Uterus (tissue), 4 donors: Measurements from ENCODE around the gene RASA3. TPM values are rescaled to one million over a fixed set of nuclear protein-coding genes. Genes with fewer than 3 reads are reported as not detected.

ENCODE experiments used
- DNase-seq, 2 donors: peaks; one replicate each; pipeline ENCODE4 v3.0.0-alpha.2; 2019 to 2020
- H3K27ac ChIP-seq, 2 donors: fragments of 200-600 bp; sonication (generic); 1 replicate in 1 of 2; 2 replicates in 1 of 2; pipeline ENCODE4 v1.5.1; 2016 to 2018
- H3K27me3 ChIP-seq, 2 donors: fragments of 200-600 bp; sonication (generic); one replicate each; pipeline ENCODE4 v1.5.1; 2018 to 2019; ENCODE audit warnings: control low read depth in 1 of 2
- H3K36me3 ChIP-seq, 2 donors: fragments of 200-600 bp; sonication (generic); one replicate each; pipeline ENCODE4 v1.5.1; 2019; ENCODE audit warnings: control low read depth in 1 of 2
- H3K4me1 ChIP-seq, 2 donors: fragments of 200-600 bp; sonication (generic); one replicate each; pipeline ENCODE4 v1.5.1; 2018 to 2019; ENCODE audit warnings: control low read depth in 1 of 2
- H3K4me3 ChIP-seq, 2 donors: fragments of 200-600 bp; sonication (generic); 1 replicate in 1 of 2; 2 replicates in 1 of 2; pipeline ENCODE4 v1.5.1; 2018 to 2019; ENCODE audit warnings: mild to moderate bottlenecking in 1 of 2
- H3K9me3 ChIP-seq, 2 donors: fragments of 200-600 bp; sonication (generic); one replicate each; pipeline ENCODE4 v1.5.1; 2019; ENCODE audit warnings: control low read depth in 1 of 2
- POLR2A ChIP-seq, 2 donors: fragments of 450-650 bp; IDR thresholded peaks; one replicate each; pipeline ENCODE4 v1.6.1; 2016; ENCODE audit warnings: antibody characterized with exemption in 2 of 2, mild to moderate bottlenecking in 1 of 2, moderate library complexity in 1 of 2
- intact Hi-C: fragments of 100-400 bp; cut with DNase I; formaldehyde crosslinking; loops from one replicate; pipeline ENCODE4 v1.15.1; 2023; ENCODE audit warnings: low total_unique reads
- total RNA-seq, 4 donors: library from RNA; depleted of rRNA in 3 of 4; stranded (reverse); fragments of >200 nt in 3 of 4; gene quantifications; one replicate each; pipeline versions ENCODE4 v1.1.0 to v1.2.4, GENCODE V29; 2014 to 2023
- TF ChIP-seq, protein P1 (sequence below), 4 experiments: fragments of 200-600 bp in 2 of 4; fragments of 450-650 bp in 2 of 4; sonication (generic) in 2 of 4; IDR thresholded peaks; one replicate each; pipeline ENCODE4 v1.5.1; 2016 to 2019; ENCODE audit warnings: antibody characterized with exemption in 4 of 4, mild to moderate bottlenecking in 2 of 4, moderate library complexity in 1 of 4
- donor health status: DM: yes; HTN: yes; CAD: no.

Gene RASA3
- total RNA-seq, 4 donors from 2014 or later = 8.5 to 31.6 (median 17.2) TPM

DNA sequence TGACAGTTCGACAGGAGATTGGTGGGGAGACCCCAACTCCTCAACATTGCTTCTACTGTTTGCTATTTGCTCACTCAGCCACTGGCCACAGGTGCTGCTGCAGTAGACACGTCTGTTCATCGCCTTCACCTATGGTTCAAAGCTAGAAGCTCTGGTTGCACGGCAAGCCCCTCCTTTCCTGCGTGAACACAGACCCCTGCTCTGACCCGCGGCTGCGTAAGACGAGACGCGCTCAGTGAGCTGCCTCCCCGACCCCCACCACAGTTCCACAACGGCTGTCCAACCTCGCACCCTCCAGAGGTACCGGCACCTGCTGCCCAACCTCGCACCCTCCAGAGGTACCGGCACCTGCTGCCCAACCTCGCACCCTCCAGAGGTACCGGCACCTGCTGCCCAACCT, 6.8 kb downstream of the RASA3 start:
- H3K9me3 ChIP-seq = no peaks in the 10 kb centered on the region
- no peak for DNase-seq
- H3K4me3 ChIP-seq = no peak overlapping the region
- peaks cover 0 to 25% of the 10 kb centered on the region in 2 donors for H3K4me1 ChIP-seq
- intact Hi-C loops = no loop called here
- H3K27ac ChIP-seq = no peak overlapping the region
- no peaks in the 10 kb centered on the region for H3K27me3 ChIP-seq
- TF ChIP-seq, protein P1, sequence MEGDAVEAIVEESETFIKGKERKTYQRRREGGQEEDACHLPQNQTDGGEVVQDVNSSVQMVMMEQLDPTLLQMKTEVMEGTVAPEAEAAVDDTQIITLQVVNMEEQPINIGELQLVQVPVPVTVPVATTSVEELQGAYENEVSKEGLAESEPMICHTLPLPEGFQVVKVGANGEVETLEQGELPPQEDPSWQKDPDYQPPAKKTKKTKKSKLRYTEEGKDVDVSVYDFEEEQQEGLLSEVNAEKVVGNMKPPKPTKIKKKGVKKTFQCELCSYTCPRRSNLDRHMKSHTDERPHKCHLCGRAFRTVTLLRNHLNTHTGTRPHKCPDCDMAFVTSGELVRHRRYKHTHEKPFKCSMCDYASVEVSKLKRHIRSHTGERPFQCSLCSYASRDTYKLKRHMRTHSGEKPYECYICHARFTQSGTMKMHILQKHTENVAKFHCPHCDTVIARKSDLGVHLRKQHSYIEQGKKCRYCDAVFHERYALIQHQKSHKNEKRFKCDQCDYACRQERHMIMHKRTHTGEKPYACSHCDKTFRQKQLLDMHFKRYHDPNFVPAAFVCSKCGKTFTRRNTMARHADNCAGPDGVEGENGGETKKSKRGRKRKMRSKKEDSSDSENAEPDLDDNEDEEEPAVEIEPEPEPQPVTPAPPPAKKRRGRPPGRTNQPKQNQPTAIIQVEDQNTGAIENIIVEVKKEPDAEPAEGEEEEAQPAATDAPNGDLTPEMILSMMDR (IDR thresholded peaks at IDR 0.05) = no peak
- TF ChIP-seq POLR2A (IDR thresholded peaks at IDR 0.05) = no peak
- H3K36me3 ChIP-seq = no peaks in the 10 kb centered on the region

DNA sequence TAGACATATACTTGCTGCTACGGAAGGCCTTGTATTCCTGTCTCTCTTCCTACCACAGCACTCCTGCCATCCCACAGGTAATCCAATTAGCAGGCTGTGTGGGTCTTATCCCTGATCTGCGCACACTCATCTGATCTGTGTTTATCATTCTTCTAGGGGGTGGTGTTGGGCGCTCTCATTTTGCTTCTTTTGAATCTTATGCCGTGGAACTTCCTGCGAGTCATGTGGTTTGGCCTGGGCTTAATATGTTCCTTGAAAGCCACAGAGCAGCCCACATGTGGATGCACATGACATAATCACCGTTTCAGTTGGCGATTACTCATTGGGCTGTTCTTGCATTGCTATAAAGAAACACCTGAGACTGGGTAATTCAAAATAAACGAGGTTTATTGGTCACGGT, 7.5 kb downstream of the RASA3 start:
- intact Hi-C loops = no loop called here
- H3K4me3 ChIP-seq = no peak overlapping the region
- TF ChIP-seq POLR2A (IDR thresholded peaks at IDR 0.05) = no peak
- TF ChIP-seq, protein P1 (IDR thresholded peaks at IDR 0.05) = no peak
- no peaks in the 10 kb centered on the region for H3K27me3 ChIP-seq
- H3K4me1 ChIP-seq = peaks cover 0 to 20% of the 10 kb centered on the region in 2 donors
- H3K36me3 ChIP-seq = no peaks in the 10 kb centered on the region
- no peak overlapping the region for H3K27ac ChIP-seq
- no peaks in the 10 kb centered on the region for H3K9me3 ChIP-seq
- DNase-seq = no peak

DNA sequence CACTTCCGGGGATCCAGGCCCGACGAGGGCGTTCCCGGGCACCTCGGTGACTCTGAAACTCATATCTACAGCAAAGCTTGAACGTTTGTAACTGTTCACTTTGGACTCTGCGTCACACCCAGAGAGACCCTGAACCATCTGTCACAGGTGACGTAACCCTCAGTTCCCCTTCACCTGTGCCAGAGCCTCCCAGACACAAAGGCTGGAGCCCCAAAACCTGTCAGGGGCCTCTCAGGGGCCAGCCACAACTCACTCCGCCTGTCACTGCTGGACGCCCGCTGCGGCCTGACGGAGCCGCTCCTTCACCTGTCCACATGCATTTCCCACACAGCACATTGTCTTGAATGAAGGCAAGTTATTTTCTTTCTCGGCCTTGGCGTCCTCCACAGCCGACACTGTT, 8.0 kb downstream of the RASA3 start:
- no peaks in the 10 kb centered on the region for H3K9me3 ChIP-seq
- no peak overlapping the region for H3K4me3 ChIP-seq
- H3K27ac ChIP-seq = no peak overlapping the region
- H3K4me1 ChIP-seq = peaks cover 0 to 20% of the 10 kb centered on the region in 2 donors
- intact Hi-C loops = no loop called here
- no peak for DNase-seq
- no peaks in the 10 kb centered on the region for H3K36me3 ChIP-seq
- H3K27me3 ChIP-seq = no peaks in the 10 kb centered on the region
- TF ChIP-seq POLR2A (IDR thresholded peaks at IDR 0.05) = no peak
- TF ChIP-seq, protein P1 (IDR thresholded peaks at IDR 0.05) = no peak

DNA sequence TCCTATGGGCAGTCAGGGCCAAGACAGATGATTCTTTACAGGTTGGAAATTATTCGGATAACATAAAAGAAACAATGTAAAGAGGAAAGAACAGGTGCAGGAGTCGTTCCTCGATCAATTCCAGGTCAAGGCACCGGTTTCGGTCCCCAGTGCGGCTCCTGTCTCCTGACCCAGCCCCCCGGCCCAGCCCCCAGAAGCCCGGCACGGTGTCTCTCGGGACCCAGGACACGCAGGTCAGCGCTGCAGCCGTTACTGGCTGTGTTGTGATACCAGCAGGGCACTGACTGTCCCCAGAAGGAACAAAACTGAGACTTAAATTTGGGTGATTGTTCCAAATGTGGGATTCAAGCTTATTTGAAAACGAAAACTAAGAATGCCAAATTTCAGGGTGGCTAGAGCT, 8.5 kb downstream of the RASA3 start:
- no peak overlapping the region for H3K4me3 ChIP-seq
- intact Hi-C loops = no loop called here
- no peaks in the 10 kb centered on the region for H3K36me3 ChIP-seq

DNA sequence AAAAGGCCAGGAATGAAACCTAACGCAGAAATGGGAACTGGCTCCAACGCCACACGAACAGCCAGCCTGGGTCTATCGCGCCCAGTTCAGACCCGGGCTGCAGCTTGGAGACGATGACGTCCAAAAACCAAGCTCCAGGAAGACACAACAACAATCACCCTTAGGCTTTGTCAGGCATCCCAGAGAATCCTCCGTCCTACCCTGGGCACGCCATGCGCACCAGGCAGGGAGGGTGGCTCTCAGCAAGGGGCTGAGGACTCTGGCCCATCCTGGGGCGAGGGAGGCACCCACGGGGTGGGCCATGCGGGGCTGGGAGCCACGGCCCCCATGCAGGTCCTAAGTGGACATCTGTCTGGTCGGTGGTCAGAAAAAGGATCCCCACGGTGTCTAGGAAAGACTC, 9.0 kb downstream of the RASA3 start:
- H3K27me3 ChIP-seq = no peaks in the 10 kb centered on the region
- no peak for DNase-seq
- peaks cover 0 to 13% of the 10 kb centered on the region in 2 donors for H3K4me1 ChIP-seq
- no peaks in the 10 kb centered on the region for H3K36me3 ChIP-seq
- no peaks in the 10 kb centered on the region for H3K9me3 ChIP-seq
- no peak for TF ChIP-seq POLR2A (IDR thresholded peaks at IDR 0.05)
- TF ChIP-seq, protein P1 (IDR thresholded peaks at IDR 0.05) = no peak
- H3K27ac ChIP-seq = no peak overlapping the region
- intact Hi-C loops = no loop called here
- H3K4me3 ChIP-seq = no peak overlapping the region

More for the DNA sequence above, 8.5 kb downstream of the RASA3 start:
- TF ChIP-seq, protein P1 (IDR thresholded peaks at IDR 0.05) = no peak
- no peak for TF ChIP-seq POLR2A (IDR thresholded peaks at IDR 0.05)
- Histone ChIP-seq H3K27ac (no peak overlapping the region), H3K27me3 (no peaks in the 10 kb centered on the region), H3K9me3 (no peaks in the 10 kb centered on the region), H3K4me1 (peaks cover 0 to 17% of the 10 kb centered on the region in 2 donors)
- no peak for DNase-seq
